ENCODE measurements around the gene ZNF789. TPM values are rescaled to one million over a fixed set of nuclear protein-coding genes. Genes with fewer than 3 reads are reported as not detected.
A peak's percentile ranks its signal among the peaks of the same experiment; 100 is the strongest.

ZNF789 gene
- total and polyA plus RNA-seq, 9 of the 15 experiments (the other 6 are each of a cell fraction or from before 2014, with no cell fraction given), result 6.1 to 57.0 (median 24.8) TPM

DNA sequence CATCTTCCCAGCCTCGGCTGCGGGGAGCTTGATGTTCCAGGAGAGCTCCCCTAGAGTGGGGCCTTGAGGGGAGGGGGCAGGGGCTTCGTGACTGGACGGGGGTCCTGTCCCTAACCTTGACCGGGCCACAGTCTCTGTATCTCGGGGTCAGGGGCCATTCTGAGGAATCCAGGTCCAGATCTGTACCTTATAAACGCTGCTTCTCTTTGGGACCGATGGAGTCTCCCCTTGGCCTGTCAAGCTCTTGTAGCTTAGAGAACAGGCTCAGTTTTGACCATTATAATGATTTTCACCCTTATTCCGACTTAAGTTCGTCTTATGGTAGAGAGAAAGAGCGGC is 32.6 kb downstream of the ZNF789 start (continued):
- TF ChIP-seq, protein P1, sequence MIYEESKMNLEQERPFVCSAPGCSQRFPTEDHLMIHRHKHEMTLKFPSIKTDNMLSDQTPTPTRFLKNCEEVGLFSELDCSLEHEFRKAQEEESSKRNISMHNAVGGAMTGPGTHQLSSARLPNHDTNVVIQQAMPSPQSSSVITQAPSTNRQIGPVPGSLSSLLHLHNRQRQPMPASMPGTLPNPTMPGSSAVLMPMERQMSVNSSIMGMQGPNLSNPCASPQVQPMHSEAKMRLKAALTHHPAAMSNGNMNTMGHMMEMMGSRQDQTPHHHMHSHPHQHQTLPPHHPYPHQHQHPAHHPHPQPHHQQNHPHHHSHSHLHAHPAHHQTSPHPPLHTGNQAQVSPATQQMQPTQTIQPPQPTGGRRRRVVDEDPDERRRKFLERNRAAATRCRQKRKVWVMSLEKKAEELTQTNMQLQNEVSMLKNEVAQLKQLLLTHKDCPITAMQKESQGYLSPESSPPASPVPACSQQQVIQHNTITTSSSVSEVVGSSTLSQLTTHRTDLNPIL (CRISPR knock-in tag; IDR thresholded peaks at IDR 0.05), result no peak
- TF ChIP-seq TBP (optimal IDR thresholded peaks at IDR 0.05; ENCODE audit: low read depth, low read length) (no peak), HMG20A (CRISPR knock-in tag; conservative IDR thresholded peaks at IDR 0.05) (no peak), GABPA (tag; conservative IDR thresholded peaks at IDR 0.05; ENCODE audit: low read depth) (peak; percentile 89), NR3C1 (CRISPR knock-in tag; IDR thresholded peaks at IDR 0.05) (no peak), HEY1 (CRISPR knock-in tag; IDR thresholded peaks at IDR 0.05; ENCODE audit: borderline replicate concordance) (no peak), CTCFL (IDR thresholded peaks at IDR 0.05; ENCODE audit: borderline replicate concordance, insufficient read depth, low read depth, low read length, poor library complexity, severe bottlenecking) (no peak), RAD21 (CRISPR knock-in tag; conservative IDR thresholded peaks at IDR 0.05 in 1 of 2, IDR thresholded peaks at IDR 0.05 in 1 of 2) (no peak), NCOA1 (IDR thresholded peaks at IDR 0.05; ENCODE audit: low read depth) (no peak), HMBOX1 (IDR thresholded peaks at IDR 0.05) (no peak; the same call in 1 of the 2 replicates), ZNF124 (CRISPR knock-in tag; IDR thresholded peaks at IDR 0.05) (no peak), HIVEP1 (CRISPR knock-in tag; IDR thresholded peaks at IDR 0.05) (no peak), FOS (IDR thresholded peaks at IDR 0.05; ENCODE audit: extremely low read depth, insufficient read length) (no peak)
- TF ChIP-seq, protein P2, sequence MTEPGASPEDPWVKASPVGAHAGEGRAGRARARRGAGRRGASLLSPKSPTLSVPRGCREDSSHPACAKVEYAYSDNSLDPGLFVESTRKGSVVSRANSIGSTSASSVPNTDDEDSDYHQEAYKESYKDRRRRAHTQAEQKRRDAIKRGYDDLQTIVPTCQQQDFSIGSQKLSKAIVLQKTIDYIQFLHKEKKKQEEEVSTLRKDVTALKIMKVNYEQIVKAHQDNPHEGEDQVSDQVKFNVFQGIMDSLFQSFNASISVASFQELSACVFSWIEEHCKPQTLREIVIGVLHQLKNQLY (CRISPR knock-in tag; conservative IDR thresholded peaks at IDR 0.05), result no peak
- TF ChIP-seq, protein P3, sequence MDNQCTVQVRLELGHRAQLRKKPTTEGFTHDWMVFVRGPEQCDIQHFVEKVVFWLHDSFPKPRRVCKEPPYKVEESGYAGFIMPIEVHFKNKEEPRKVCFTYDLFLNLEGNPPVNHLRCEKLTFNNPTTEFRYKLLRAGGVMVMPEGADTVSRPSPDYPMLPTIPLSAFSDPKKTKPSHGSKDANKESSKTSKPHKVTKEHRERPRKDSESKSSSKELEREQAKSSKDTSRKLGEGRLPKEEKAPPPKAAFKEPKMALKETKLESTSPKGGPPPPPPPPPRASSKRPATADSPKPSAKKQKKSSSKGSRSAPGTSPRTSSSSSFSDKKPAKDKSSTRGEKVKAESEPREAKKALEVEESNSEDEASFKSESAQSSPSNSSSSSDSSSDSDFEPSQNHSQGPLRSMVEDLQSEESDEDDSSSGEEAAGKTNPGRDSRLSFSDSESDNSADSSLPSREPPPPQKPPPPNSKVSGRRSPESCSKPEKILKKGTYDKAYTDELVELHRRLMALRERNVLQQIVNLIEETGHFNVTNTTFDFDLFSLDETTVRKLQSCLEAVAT (IDR thresholded peaks at IDR 0.05), result peak in 1 of 2 experiments; percentile 25; a peak in 1 of 4 replicates
- TF ChIP-seq, protein P4, sequence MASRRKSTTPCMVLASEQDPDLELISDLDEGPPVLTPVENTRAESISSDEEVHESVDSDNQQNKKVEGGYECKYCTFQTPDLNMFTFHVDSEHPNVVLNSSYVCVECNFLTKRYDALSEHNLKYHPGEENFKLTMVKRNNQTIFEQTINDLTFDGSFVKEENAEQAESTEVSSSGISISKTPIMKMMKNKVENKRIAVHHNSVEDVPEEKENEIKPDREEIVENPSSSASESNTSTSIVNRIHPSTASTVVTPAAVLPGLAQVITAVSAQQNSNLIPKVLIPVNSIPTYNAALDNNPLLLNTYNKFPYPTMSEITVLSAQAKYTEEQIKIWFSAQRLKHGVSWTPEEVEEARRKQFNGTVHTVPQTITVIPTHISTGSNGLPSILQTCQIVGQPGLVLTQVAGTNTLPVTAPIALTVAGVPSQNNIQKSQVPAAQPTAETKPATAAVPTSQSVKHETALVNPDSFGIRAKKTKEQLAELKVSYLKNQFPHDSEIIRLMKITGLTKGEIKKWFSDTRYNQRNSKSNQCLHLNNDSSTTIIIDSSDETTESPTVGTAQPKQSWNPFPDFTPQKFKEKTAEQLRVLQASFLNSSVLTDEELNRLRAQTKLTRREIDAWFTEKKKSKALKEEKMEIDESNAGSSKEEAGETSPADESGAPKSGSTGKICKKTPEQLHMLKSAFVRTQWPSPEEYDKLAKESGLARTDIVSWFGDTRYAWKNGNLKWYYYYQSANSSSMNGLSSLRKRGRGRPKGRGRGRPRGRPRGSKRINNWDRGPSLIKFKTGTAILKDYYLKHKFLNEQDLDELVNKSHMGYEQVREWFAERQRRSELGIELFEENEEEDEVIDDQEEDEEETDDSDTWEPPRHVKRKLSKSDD (conservative IDR thresholded peaks at IDR 0.05; ENCODE audit: low read length), result no peak

Measured in K562 (cell line).